Measurements from ENCODE around the gene DOCK6.

GRCh38 chr19:11204076-11204602 is 58.2 kb downstream of the DOCK6 start:
- peak in 1 of 4 experiments; percentile 35 for TF ChIP-seq CTCF (IDR thresholded peaks at IDR 0.05)
- no peak for TF ChIP-seq POLR2A (IDR thresholded peaks at IDR 0.05)
- TF ChIP-seq POLR2AphosphoS5 (IDR thresholded peaks at IDR 0.05), result no peak
- TF ChIP-seq EP300 (IDR thresholded peaks at IDR 0.05), result no peak

Measured in sigmoid colon (tissue), 4 donors.